Dendritic cell treated with granulocyte-macrophage colony-stimulating factor and Interleukin-4, amounts not matched to agents 40 ng/mL and 50 ng/mL, for 4 days (primary cell): Measurements from ENCODE around the gene PCDHAC2.
A peak's percentile ranks its signal among the peaks of the same experiment; 100 is the strongest.

ENCODE experiments used
- H3K27ac Mint-ChIP-seq: one replicate; pipeline ENCODE4 v1.8.0; 2022; ENCODE audit warnings: mild to moderate bottlenecking, mixed read lengths
- H3K27me3 Mint-ChIP-seq: one replicate; pipeline ENCODE4 v1.8.0; 2022; ENCODE audit warnings: mild to moderate bottlenecking, mixed read lengths
- H3K36me3 Mint-ChIP-seq: one replicate; pipeline ENCODE4 v1.8.0; 2022; ENCODE audit warnings: low read depth, mixed read lengths
- H3K4me1 Mint-ChIP-seq: one replicate; pipeline ENCODE4 v1.8.0; 2022; ENCODE audit warnings: low read depth, mixed read lengths
- H3K4me3 Mint-ChIP-seq: one replicate; pipeline ENCODE4 v1.8.0; 2022; ENCODE audit warnings: mild to moderate bottlenecking, moderate library complexity, mixed read lengths
- H3K9me3 Mint-ChIP-seq: one replicate; pipeline ENCODE4 v1.8.0; 2022; ENCODE audit warnings: mixed read lengths
- intact Hi-C: fragments of 100-400 bp; cut with micrococcal nuclease; formaldehyde crosslinking; loops from one replicate; pipeline ENCODE4 v1.15.0; 2022

Gene PCDHAC2, protein sequence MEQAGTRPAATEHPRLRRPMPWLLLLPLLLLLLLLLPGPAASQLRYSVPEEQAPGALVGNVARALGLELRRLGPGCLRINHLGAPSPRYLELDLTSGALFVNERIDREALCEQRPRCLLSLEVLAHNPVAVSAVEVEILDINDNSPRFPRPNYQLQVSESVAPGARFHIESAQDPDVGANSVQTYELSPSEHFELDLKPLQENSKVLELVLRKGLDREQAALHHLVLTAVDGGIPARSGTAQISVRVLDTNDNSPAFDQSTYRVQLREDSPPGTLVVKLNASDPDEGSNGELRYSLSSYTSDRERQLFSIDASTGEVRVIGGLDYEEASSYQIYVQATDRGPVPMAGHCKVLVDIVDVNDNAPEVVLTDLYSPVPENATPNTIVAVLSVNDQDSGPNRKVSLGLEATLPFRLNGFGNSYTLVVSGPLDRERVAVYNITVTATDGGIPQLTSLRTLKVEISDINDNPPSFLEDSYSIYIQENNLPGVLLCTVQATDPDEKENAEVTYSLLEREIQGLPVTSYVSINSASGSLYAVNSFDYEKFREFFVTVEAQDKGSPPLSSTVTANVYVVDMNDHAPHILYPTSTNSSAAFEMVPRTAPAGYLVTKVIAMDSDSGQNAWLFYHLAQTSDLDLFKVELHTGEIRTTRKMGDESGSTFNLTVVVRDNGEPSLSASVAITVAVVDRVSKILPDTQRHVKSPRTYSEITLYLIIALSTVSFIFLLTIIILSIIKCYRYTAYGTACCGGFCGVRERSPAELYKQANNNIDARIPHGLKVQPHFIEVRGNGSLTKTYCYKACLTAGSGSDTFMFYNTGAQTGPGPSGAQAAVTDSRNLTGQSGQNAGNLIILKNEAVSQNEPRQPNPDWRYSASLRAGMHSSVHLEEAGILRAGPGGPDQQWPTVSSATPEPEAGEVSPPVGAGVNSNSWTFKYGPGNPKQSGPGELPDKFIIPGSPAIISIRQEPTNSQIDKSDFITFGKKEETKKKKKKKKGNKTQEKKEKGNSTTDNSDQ

DNA sequence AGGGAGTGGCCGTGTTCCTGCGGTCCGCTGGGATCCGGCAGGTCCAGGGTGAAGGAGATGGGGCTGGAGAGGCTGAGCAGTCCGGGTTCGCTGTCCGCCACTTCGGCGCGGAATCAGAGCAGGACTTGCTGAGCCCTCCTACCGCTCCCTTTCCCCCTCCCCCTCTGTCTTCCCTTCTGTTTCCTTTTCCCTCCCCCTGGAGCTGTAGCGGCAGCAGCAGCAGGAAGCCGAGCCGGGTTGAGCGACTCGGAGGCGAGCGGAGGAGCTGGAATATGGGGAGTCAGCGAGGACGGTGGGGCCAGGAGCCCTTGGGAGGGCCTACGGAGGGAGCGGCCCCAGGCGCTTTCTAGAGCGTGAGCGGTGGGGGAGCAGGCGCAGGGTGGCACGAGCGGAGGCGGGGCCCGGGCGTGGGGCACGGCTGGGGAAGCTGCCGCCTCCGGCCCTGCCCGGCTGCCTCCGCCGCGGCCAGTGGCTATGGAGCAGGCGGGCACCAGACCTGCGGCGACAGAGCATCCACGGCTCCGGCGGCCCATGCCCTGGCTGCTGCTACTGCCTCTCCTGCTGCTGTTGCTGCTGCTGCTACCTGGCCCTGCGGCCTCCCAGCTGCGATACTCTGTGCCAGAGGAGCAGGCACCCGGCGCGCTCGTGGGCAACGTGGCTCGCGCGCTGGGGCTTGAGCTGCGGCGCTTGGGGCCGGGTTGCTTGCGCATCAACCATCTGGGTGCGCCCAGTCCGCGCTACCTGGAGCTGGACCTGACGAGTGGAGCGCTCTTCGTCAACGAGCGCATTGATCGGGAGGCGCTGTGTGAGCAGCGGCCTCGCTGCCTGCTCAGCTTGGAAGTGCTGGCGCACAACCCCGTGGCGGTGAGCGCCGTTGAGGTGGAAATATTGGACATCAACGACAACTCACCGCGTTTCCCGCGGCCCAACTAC is at the start of gene PCDHAC2:
Gene PCDHAC2 (plus strand): TSS at position 184 of the 933 bp plus-strand sequence. CDS start 291 bp downstream, at position 475.
- H3K27me3 Mint-ChIP-seq: peaks cover 35% of the 10 kb centered on the region

DNA sequence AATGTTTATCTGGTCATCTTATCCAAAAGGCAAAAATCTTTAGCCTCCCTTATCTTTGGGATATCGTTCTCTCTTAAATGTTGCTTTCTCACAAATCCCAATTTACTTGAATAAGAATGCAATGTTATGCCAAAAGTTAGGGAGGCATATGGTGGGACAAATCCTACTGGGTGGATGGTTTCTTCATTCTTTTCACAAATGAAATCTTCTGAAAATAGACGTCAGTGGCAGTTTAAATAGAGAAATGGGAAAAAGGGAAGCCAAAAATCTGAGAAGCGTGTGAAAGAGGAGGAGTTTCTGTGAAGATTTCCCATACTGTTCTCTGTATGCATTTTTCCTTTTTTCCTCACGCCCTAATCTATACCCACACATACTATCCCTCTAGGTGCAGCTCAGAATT is 42.7 kb upstream of the PCDHAC2 start:
- Mint-ChIP-seq H3K27ac (no peak overlapping the region), H3K36me3 (no peaks in the 10 kb centered on the region), H3K4me3 (no peak overlapping the region), H3K9me3 (peaks cover 29% of the 10 kb centered on the region), H3K27me3 (peaks cover 37% of the 10 kb centered on the region), H3K4me1 (peaks cover 8% of the 10 kb centered on the region)
- intact Hi-C loops: no loop called here

More for the DNA sequence above, at the start of gene PCDHAC2:
- no peaks in the 10 kb centered on the region for H3K4me1 Mint-ChIP-seq
- H3K9me3 Mint-ChIP-seq: no peaks in the 10 kb centered on the region
- intact Hi-C loops: no loop called here
- H3K27ac Mint-ChIP-seq: no peak within 1 kb of the TSS
- H3K36me3 Mint-ChIP-seq: no peaks in the 10 kb centered on the region
- no peak within 1 kb of the TSS for H3K4me3 Mint-ChIP-seq

DNA sequence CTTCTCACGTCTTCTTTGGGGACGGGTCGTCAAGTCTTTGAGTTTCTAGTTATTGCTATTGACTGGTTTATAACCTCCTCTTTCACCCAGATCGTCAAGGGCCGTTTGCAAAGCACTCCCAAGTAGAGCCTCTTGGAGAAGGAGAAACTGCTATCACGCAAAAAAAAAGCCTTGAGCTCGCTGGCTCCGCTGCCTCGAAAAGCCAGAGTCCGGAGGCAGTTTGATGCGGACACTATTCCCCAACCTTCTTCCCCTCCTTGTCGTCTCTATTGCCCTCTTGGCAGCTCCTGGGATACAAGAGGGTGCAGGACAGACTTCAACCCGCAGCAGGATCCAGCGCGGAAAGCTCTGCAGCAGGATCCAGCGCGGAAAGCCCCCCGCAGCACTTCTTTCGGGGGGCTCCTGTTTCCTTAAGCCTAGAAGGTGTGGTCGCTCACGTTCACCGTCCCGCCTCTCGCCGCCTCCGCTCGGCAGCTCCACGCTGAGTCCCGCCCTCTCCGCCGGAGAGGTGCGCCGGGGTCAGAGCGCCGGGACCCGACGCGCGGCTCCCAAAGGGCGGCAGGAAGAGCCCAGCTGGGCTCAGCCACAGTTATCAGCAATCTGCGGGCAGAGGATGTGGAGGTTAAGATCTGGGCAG is 40.4 kb upstream of the PCDHAC2 start, which contains the start of gene PCDHAC1:
Gene PCDHAC1 (plus strand): TSS at position 494 of the 637 bp plus-strand sequence. CDS start 594 bp downstream, outside the sequence.
- intact Hi-C loops: no loop called here
- H3K27ac Mint-ChIP-seq: no peak within 1 kb of the TSS
- H3K27me3 Mint-ChIP-seq: peaks cover 44% of the 10 kb centered on the region
- H3K9me3 Mint-ChIP-seq: peaks cover 33% of the 10 kb centered on the region
- peaks cover 8% of the 10 kb centered on the region for H3K4me1 Mint-ChIP-seq
- H3K36me3 Mint-ChIP-seq: no peaks in the 10 kb centered on the region
- H3K4me3 Mint-ChIP-seq: peak within 1 kb of the TSS; percentile 39

DNA sequence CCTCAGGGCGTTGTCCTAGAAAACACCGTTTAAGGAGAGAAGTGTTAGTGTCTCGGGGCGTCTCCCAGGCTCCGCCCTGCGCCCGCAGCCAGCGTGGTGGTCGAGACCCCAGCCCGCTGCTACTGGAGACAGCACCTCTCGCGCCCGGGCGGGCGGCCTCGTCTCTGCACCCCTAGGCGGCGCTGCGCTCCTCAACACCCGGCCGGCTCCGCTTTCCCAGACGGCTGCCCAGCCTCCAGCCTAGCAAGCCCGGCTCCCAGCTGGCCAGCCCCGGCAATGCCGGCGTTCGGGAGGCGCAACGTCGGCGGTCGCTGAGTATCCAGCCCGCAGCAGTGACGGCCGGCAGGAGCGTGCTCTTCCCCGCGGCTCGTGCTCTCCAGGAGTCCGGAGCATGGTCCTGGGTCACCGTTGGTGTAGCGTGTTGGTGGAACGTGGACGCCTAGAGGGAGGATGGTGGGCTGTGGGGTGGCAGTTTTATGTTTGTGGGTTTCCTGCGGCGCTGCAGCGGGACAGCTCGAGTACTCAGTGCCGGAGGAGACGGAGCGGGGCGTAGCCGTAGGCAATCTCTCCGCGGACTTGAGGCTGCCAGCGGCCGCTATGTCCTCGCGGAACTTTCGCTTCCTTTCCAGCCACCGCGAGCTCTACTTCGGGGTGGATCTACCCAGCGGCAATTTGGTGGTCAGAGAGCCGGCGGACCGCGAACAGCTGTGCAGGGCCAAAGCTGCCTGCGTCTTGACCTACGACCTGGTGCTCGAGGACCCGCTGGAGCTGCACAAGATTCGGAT is 39.6 kb upstream of the PCDHAC2 start:
- H3K27me3 Mint-ChIP-seq: peaks cover 44% of the 10 kb centered on the region
- H3K27ac Mint-ChIP-seq: no peak overlapping the region
- H3K9me3 Mint-ChIP-seq: peaks cover 33% of the 10 kb centered on the region
- intact Hi-C loops: no loop called here
- peak overlapping the region; percentile 39 for H3K4me3 Mint-ChIP-seq
- no peaks in the 10 kb centered on the region for H3K36me3 Mint-ChIP-seq
- H3K4me1 Mint-ChIP-seq: peaks cover 8% of the 10 kb centered on the region

DNA sequence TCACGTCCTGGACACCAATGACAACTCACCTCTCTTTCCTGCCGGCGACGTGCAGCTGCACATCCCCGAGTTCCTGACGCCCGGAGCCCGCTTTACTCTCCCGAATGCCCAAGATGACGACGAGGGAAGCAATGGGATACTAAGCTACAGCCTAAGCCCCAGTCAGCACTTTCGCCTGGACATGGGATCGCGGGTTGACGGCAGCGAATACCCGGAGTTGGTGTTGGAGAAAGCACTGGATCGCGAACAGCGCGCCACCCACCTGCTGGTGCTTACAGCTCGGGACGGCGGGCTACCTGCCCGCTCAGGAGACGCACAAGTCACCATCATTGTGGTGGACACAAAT is 39.1 kb upstream of the PCDHAC2 start:
- no peak overlapping the region for H3K27ac Mint-ChIP-seq
- H3K4me3 Mint-ChIP-seq: peak overlapping the region; percentile 23
- intact Hi-C loops: no loop called here
- peaks cover 33% of the 10 kb centered on the region for H3K9me3 Mint-ChIP-seq
- peaks cover 8% of the 10 kb centered on the region for H3K4me1 Mint-ChIP-seq
- H3K27me3 Mint-ChIP-seq: peaks cover 44% of the 10 kb centered on the region
- H3K36me3 Mint-ChIP-seq: no peaks in the 10 kb centered on the region

DNA sequence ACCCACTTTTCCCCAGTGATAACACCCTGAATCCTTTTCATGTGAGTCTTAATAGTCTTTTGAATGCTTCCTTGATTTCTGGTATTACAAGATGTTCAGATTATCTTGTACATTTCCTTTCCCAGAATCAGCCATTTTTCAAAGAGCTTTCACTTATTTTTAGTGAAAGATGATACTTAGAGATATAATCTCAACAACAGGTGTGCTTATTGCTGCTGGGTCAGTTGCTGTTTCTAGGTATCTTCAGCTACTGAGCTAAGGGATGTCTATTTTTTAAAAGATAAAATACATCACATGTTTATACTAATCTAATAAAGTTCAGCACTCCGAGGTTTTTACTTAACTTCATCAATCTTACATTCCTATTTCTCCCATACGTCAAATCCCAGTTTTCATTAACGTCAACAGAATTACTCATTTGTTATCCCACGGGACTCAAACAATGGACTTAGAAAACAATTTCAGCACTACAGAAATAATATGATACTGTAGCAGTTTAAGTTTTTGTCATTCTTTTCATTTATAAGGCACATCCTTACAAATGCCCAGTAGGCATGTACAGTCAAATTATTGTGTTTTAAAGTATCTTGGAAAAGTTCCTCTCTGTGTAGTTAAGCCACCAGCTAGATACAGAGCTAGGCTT is 31.2 kb upstream of the PCDHAC2 start:
- no peaks in the 10 kb centered on the region for H3K36me3 Mint-ChIP-seq
- no peaks in the 10 kb centered on the region for H3K4me1 Mint-ChIP-seq
- intact Hi-C loops: no loop called here
- no peak overlapping the region for H3K4me3 Mint-ChIP-seq
- H3K27me3 Mint-ChIP-seq: no peaks in the 10 kb centered on the region
- H3K27ac Mint-ChIP-seq: no peak overlapping the region
- no peaks in the 10 kb centered on the region for H3K9me3 Mint-ChIP-seq

DNA sequence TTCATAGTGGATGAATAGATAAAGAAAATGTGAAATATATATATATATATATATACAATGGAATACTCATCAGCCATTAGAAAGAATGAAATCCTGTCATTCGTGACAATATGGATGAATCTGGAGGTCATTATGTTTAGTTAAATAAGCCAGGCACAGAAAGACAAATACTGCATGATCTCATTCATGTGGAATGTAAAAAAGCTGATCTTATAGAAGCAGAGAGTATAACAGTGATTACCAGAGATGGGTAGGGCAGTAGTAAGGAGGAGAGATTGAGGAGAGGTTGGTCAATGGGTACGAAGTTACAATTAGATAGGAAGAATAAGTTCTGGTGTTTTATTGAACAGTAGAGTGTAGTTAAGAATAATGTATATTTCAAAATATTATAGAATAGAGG is 19.7 kb upstream of the PCDHAC2 start:
- no peaks in the 10 kb centered on the region for H3K4me1 Mint-ChIP-seq
- no peaks in the 10 kb centered on the region for H3K27me3 Mint-ChIP-seq
- H3K4me3 Mint-ChIP-seq: no peak overlapping the region
- H3K27ac Mint-ChIP-seq: no peak overlapping the region
- peaks cover 30% of the 10 kb centered on the region for H3K9me3 Mint-ChIP-seq
- intact Hi-C loops: no loop called here
- no peaks in the 10 kb centered on the region for H3K36me3 Mint-ChIP-seq

DNA sequence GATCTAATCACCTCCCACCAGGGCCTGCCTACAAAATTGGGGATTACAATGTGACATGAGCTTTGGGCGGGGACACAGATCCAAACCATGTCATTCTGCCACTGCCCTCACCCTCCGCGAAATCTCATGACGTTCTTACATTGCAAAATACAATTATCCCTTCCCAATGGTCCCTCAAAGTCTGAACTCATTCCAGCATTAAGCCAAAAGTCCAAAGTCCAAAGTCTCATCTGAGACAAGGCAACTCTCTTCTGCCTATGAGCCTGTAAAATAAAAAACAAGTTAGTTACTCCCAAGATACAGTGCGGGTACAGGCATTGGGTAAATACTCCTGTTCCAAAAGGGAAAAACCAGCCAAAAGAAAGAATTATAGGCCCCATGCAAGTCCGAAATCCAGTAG is 14.6 kb upstream of the PCDHAC2 start:
- H3K27me3 Mint-ChIP-seq: no peaks in the 10 kb centered on the region
- H3K27ac Mint-ChIP-seq: no peak overlapping the region
- no peaks in the 10 kb centered on the region for H3K36me3 Mint-ChIP-seq
- H3K9me3 Mint-ChIP-seq: peaks cover 31% of the 10 kb centered on the region
- intact Hi-C loops: no loop called here
- no peaks in the 10 kb centered on the region for H3K4me1 Mint-ChIP-seq
- no peak overlapping the region for H3K4me3 Mint-ChIP-seq

DNA sequence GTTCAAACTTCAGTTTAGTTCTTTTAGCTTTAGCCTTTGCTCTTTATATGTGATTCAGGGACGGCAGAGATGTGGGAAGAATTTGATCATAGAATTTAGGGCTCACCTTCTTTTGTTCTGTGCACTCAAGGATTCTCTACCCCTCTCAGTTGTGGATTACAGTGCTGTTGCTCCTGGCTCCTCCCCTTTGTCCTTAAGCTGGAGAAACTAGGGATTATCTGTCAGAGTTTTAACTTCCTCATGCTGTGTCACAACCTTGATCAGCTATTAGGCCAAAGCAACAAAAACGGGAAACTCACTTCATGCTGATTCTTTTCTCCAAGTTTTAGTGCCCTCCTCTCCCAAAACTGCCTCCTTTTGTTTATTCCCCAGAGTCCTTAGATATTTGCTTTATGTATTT is 13.0 kb upstream of the PCDHAC2 start:
- no peaks in the 10 kb centered on the region for H3K27me3 Mint-ChIP-seq
- H3K4me1 Mint-ChIP-seq: no peaks in the 10 kb centered on the region
- intact Hi-C loops: no loop called here
- peaks cover 31% of the 10 kb centered on the region for H3K9me3 Mint-ChIP-seq
- H3K27ac Mint-ChIP-seq: no peak overlapping the region
- H3K36me3 Mint-ChIP-seq: no peaks in the 10 kb centered on the region
- H3K4me3 Mint-ChIP-seq: no peak overlapping the region

DNA sequence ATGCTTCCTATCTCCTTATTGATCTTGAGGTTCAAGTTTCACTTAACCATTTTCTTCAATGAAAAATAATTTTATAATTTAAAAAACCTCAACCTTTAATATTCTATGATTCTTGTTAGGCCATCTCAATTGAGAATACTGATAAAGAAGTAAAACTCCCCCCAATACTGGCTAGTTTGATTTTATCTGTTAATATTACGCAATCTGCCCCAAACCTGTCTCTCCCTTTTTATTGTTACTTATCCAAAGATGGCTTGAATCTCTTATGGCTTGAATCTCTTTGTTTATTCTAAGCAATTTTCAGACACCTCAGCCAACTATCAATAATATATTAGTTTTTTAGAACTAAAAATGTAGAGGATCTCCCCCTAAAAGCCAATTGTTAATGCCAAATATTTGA is 4.1 kb upstream of the PCDHAC2 start:
- Mint-ChIP-seq H3K27me3 (peaks cover 26% of the 10 kb centered on the region), H3K27ac (no peak overlapping the region), H3K36me3 (no peaks in the 10 kb centered on the region), H3K4me1 (no peaks in the 10 kb centered on the region), H3K9me3 (no peaks in the 10 kb centered on the region), H3K4me3 (no peak overlapping the region)
- intact Hi-C loops: no loop called here

DNA sequence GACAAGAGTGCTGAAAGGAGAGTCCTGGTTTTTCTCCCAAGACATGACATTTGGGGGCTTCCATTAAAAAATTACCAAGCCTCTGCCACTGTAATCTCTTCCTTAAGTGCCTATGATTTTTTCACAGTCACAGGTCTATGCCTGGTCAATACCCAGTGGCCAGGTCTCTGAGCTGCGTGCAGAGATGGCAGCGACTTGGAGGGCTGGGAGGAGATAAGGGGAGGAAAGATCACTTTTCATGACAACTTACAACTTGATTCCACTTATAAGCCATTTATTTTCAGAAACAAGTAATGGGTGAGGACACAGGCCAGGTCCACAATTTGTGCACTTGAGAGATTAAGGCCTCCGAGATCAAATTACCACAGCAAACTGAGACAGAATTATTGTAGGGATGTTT is 1.9 kb upstream of the PCDHAC2 start:
- Mint-ChIP-seq H3K27ac (no peak overlapping the region), H3K9me3 (no peaks in the 10 kb centered on the region), H3K4me3 (no peak overlapping the region), H3K27me3 (peaks cover 35% of the 10 kb centered on the region), H3K4me1 (no peaks in the 10 kb centered on the region), H3K36me3 (no peaks in the 10 kb centered on the region)
- intact Hi-C loops: no loop called here

DNA sequence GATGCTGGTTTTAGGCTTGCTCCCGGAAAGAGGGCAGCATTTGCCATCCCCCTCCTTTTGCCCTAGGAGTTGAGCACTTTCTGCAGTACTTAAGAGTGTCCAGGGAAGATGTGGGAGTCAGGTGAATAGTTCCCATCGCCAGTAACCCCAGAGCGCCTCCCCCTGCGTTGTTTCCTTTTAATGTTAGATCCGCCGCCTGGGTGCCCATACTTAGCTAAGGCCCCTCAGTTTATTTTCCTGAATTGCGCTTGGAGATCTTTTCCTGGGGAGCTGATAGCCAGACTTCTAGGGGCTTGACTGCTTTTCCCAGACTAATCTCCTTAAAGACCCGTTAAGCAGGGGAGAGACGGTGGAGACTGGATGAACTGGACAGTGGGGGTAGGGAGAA is 377 bp upstream of the PCDHAC2 start:
- intact Hi-C loops: no loop called here
- H3K36me3 Mint-ChIP-seq: no peaks in the 10 kb centered on the region
- H3K4me3 Mint-ChIP-seq: no peak overlapping the region
- H3K9me3 Mint-ChIP-seq: no peaks in the 10 kb centered on the region
- peaks cover 35% of the 10 kb centered on the region for H3K27me3 Mint-ChIP-seq
- H3K27ac Mint-ChIP-seq: no peak overlapping the region
- H3K4me1 Mint-ChIP-seq: no peaks in the 10 kb centered on the region
